Trophoblast cell (in vitro differentiated cells and primary cell): ENCODE data around the gene MTIF3.

Source experiments
- DNase-seq, 2 donors: peaks; one replicate each; pipeline ENCODE4 v3.0.0-alpha.2; 2016
- H2AFZ ChIP-seq: 2 replicates; pipeline ENCODE4 v1.6.1; 2013; ENCODE audit warnings: low read length, moderate library complexity, mild to moderate bottlenecking; ENCODE audit not compliant: insufficient read depth, poor library complexity
- H2AK5ac ChIP-seq: 2 replicates; pipeline ENCODE4 v1.6.1; 2013; ENCODE audit warnings: mild to moderate bottlenecking, low read length
- H2BK120ac ChIP-seq: 2 replicates; pipeline ENCODE4 v1.6.1; 2013; ENCODE audit warnings: low read length, mild to moderate bottlenecking, moderate library complexity; ENCODE audit not compliant: insufficient read depth, poor library complexity
- H2BK12ac ChIP-seq: 2 replicates; pipeline ENCODE4 v1.6.1; 2013; ENCODE audit warnings: mild to moderate bottlenecking, low read length, moderate library complexity
- H2BK5ac ChIP-seq: 2 replicates; pipeline ENCODE4 v1.6.1; 2013; ENCODE audit warnings: low read length, low read depth, moderate library complexity, mild to moderate bottlenecking; ENCODE audit not compliant: poor library complexity
- H3K14ac ChIP-seq: 2 replicates; pipeline ENCODE4 v1.6.1; 2013; ENCODE audit warnings: mild to moderate bottlenecking, low read length
- H3K18ac ChIP-seq: 2 replicates; pipeline ENCODE4 v1.6.1; 2013; ENCODE audit warnings: mild to moderate bottlenecking, low read length
- H3K23ac ChIP-seq: 2 replicates; pipeline ENCODE4 v1.6.1; 2013; ENCODE audit warnings: low read length
- H3K27ac ChIP-seq: 2 replicates; pipeline ENCODE4 v1.5.1; 2013; ENCODE audit warnings: low read depth, mild to moderate bottlenecking, inconsistent platforms, low read length, moderate library complexity
- H3K27me3 ChIP-seq: 2 replicates; pipeline ENCODE4 v1.6.1; 2013; ENCODE audit warnings: inconsistent platforms, mild to moderate bottlenecking, low read length, moderate library complexity; ENCODE audit not compliant: insufficient read depth
- H3K36me3 ChIP-seq, 2 experiments: 1 replicate in 1 of 2; 2 replicates in 1 of 2; pipeline ENCODE4 v1.6.1; 2013; ENCODE audit warnings: low read length in 2 of 2, mild to moderate bottlenecking in 2 of 2, moderate library complexity in 1 of 2; ENCODE audit not compliant: insufficient read depth in 2 of 2, control insufficient read depth in 1 of 2
- H3K4ac ChIP-seq: 2 replicates; pipeline ENCODE4 v1.6.1; 2013; ENCODE audit warnings: low read depth, mild to moderate bottlenecking, low read length, moderate library complexity
- H3K4me1 ChIP-seq, 2 experiments: 1 replicate in 1 of 2; 2 replicates in 1 of 2; pipeline ENCODE4 v1.6.1; 2013; ENCODE audit warnings: low read length in 2 of 2, mild to moderate bottlenecking in 2 of 2, moderate library complexity in 1 of 2; ENCODE audit not compliant: insufficient read depth in 2 of 2, control insufficient read depth in 1 of 2
- H3K4me2 ChIP-seq: 2 replicates; pipeline ENCODE4 v1.6.1; 2013; ENCODE audit warnings: inconsistent platforms, mild to moderate bottlenecking, low read length, moderate library complexity
- H3K4me3 ChIP-seq: 2 replicates; pipeline ENCODE4 v1.5.1; 2013; ENCODE audit warnings: mild to moderate bottlenecking, low read depth, low read length, inconsistent platforms
- H3K79me1 ChIP-seq: one replicate; pipeline ENCODE4 v1.6.1; 2013; ENCODE audit warnings: low read length
- H3K79me2 ChIP-seq: 2 replicates; pipeline ENCODE4 v1.6.1; 2013; ENCODE audit warnings: low read length, mild to moderate bottlenecking; ENCODE audit not compliant: control insufficient read depth, insufficient read depth, poor library complexity
- H3K9ac ChIP-seq: 2 replicates; pipeline ENCODE4 v1.6.1; 2013; ENCODE audit warnings: mild to moderate bottlenecking, low read length
- H3K9me3 ChIP-seq: 2 replicates; pipeline ENCODE4 v1.6.1; 2013; ENCODE audit warnings: low read depth, mild to moderate bottlenecking, control low read depth, inconsistent platforms, low read length; ENCODE audit not compliant: insufficient read depth
- H4K12ac ChIP-seq: 2 replicates; pipeline ENCODE4 v1.6.1; 2013; ENCODE audit warnings: low read depth, mild to moderate bottlenecking, low read length, moderate library complexity
- H4K8ac ChIP-seq: 2 replicates; pipeline ENCODE4 v1.6.1; 2013; ENCODE audit warnings: low read depth, mild to moderate bottlenecking, low read length, moderate library complexity
- H4K91ac ChIP-seq: one replicate; pipeline ENCODE4 v1.6.1; 2013; ENCODE audit warnings: low read depth, mild to moderate bottlenecking, low read length, moderate library complexity
- WGBS: extraction: QIAGEN DNeasy Blood & Tissue Kit; methylation state at CpG from one replicate; pipeline ENCODE4 v1.1.7; 2013; ENCODE audit warnings: missing lambda C conversion rate; ENCODE audit not compliant: insufficient read length, insufficient coverage; ENCODE audit errors: extremely low coverage; 5-methylcytosine and 5-hydroxymethylcytosine counted together

The MTIF3 gene

DNA sequence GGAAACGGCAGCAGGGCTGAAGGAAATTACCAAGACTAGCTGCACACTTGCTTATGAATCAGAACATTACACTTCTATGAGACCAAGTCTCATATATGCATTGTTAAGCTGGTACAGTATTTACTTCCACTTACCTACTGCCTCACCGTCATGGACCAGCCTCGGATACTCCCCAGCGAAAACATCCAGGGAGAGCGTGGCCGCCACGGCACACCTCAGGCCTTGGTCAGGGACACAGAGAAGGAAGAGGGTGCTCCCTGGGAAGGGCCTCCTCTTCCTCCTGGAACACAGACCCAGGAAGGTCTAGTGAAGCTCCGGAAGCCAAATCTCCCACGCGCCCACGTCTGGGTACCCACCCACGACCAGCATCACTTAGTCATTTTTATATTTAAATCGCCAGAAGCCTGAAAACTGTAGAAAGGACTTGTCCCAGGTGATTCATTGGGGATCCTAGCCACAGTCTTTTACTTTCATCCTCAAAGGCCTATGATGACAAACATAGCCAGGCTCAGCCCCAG lies 24.4 kb upstream of the MTIF3 start:
- H2BK12ac ChIP-seq, result no peak overlapping the region
- H3K18ac ChIP-seq, result no peak overlapping the region
- H3K4ac ChIP-seq, result no peak overlapping the region
- no peaks in the 10 kb centered on the region for H3K36me3 ChIP-seq
- H3K9me3 ChIP-seq, result no peaks in the 10 kb centered on the region
- no peak overlapping the region for H2AFZ ChIP-seq
- H2BK5ac ChIP-seq, result no peak overlapping the region
- no CpG with 5 or more reads among the region's 13 CpGs for WGBS
- H4K8ac ChIP-seq, result no peak overlapping the region
- no peak overlapping the region for H2AK5ac ChIP-seq
- no peaks in the 10 kb centered on the region for H3K4me1 ChIP-seq
- H3K27ac ChIP-seq, result no peak overlapping the region
- no peaks in the 10 kb centered on the region for H3K79me2 ChIP-seq
- H3K4me3 ChIP-seq, result no peak overlapping the region
- no peak overlapping the region for H2BK120ac ChIP-seq
- H4K12ac ChIP-seq, result no peak overlapping the region
- no peak overlapping the region for H3K4me2 ChIP-seq
- H3K79me1 ChIP-seq, result no peaks in the 10 kb centered on the region
- no peak for DNase-seq
- H3K27me3 ChIP-seq, result no peaks in the 10 kb centered on the region
- H3K9ac ChIP-seq, result no peak overlapping the region
- no peak overlapping the region for H3K23ac ChIP-seq
- H3K14ac ChIP-seq, result no peak overlapping the region
- no peak overlapping the region for H4K91ac ChIP-seq

DNA sequence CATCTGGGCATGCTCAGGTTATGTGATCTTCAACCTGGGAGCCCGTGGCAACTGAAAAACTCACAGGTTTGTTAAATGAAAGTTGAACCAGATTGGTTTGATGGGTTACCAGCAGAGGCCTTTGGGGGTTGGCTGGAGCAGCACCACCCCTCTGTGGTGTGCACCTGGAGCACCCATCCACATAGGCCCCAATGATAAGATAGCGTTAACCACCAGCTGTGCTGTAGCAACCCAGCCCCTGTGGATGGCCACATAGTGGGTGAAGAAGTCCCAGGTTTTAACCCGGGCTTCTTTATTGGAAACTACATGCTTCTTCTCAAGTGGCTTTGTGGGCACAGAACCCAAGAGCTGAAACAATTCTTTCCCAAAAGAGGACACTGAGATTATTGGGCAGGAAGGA lies 22.6 kb upstream of the MTIF3 start:
- H4K12ac ChIP-seq, result no peak overlapping the region
- H2AFZ ChIP-seq, result no peak overlapping the region
- no peak overlapping the region for H3K4me2 ChIP-seq
- H4K8ac ChIP-seq, result no peak overlapping the region
- H2BK5ac ChIP-seq, result no peak overlapping the region
- no peak overlapping the region for H2BK120ac ChIP-seq
- H4K91ac ChIP-seq, result no peak overlapping the region
- H3K4ac ChIP-seq, result no peak overlapping the region
- no peak overlapping the region for H3K9ac ChIP-seq
- H3K18ac ChIP-seq, result no peak overlapping the region
- no peak overlapping the region for H3K23ac ChIP-seq
- no peak overlapping the region for H3K14ac ChIP-seq
- WGBS, result no CpG with 5 or more reads among the region's 3 CpGs
- H3K79me2 ChIP-seq, result no peaks in the 10 kb centered on the region
- H2BK12ac ChIP-seq, result no peak overlapping the region
- DNase-seq, result no peak
- no peak overlapping the region for H3K4me3 ChIP-seq
- no peaks in the 10 kb centered on the region for H3K9me3 ChIP-seq
- no peaks in the 10 kb centered on the region for H3K79me1 ChIP-seq
- no peaks in the 10 kb centered on the region for H3K4me1 ChIP-seq
- no peaks in the 10 kb centered on the region for H3K27me3 ChIP-seq
- H3K36me3 ChIP-seq, result no peaks in the 10 kb centered on the region
- H3K27ac ChIP-seq, result no peak overlapping the region
- H2AK5ac ChIP-seq, result no peak overlapping the region

DNA sequence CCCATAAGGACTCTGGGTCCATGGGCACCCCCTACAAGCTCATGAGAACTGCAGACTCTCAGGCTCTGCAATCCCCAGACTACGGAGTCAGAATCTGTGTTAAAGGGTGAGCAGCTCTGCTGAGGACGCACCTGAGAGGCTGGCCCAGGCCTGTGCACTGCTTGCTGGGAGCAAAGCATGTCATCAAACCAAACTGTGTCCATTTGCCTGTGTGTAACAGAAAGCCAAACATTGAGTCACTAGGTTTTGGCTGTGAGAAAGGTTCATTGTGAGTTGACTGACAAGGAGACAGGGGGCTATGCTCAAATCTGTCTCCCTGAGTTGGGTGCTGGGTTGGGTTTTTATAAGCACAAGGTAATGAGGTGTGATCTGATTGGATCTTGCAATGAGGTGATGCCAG lies 22.1 kb upstream of the MTIF3 start:
- no peak overlapping the region for H4K91ac ChIP-seq
- H4K8ac ChIP-seq, result no peak overlapping the region
- no peak overlapping the region for H3K18ac ChIP-seq
- H3K23ac ChIP-seq, result no peak overlapping the region
- H3K27me3 ChIP-seq, result no peaks in the 10 kb centered on the region
- no peak overlapping the region for H3K4ac ChIP-seq
- H3K4me3 ChIP-seq, result no peak overlapping the region
- H3K9ac ChIP-seq, result no peak overlapping the region
- H2AK5ac ChIP-seq, result no peak overlapping the region
- no peak overlapping the region for H3K27ac ChIP-seq
- H3K14ac ChIP-seq, result no peak overlapping the region
- no peaks in the 10 kb centered on the region for H3K79me1 ChIP-seq
- no peaks in the 10 kb centered on the region for H3K36me3 ChIP-seq
- WGBS, result no CpG with 5 or more reads among the region's 2 CpGs
- H2BK5ac ChIP-seq, result no peak overlapping the region
- H4K12ac ChIP-seq, result no peak overlapping the region
- no peak overlapping the region for H2BK120ac ChIP-seq
- no peaks in the 10 kb centered on the region for H3K4me1 ChIP-seq
- DNase-seq, result no peak
- H3K4me2 ChIP-seq, result no peak overlapping the region
- no peak overlapping the region for H2BK12ac ChIP-seq
- no peaks in the 10 kb centered on the region for H3K9me3 ChIP-seq
- H2AFZ ChIP-seq, result no peak overlapping the region
- H3K79me2 ChIP-seq, result no peaks in the 10 kb centered on the region

DNA sequence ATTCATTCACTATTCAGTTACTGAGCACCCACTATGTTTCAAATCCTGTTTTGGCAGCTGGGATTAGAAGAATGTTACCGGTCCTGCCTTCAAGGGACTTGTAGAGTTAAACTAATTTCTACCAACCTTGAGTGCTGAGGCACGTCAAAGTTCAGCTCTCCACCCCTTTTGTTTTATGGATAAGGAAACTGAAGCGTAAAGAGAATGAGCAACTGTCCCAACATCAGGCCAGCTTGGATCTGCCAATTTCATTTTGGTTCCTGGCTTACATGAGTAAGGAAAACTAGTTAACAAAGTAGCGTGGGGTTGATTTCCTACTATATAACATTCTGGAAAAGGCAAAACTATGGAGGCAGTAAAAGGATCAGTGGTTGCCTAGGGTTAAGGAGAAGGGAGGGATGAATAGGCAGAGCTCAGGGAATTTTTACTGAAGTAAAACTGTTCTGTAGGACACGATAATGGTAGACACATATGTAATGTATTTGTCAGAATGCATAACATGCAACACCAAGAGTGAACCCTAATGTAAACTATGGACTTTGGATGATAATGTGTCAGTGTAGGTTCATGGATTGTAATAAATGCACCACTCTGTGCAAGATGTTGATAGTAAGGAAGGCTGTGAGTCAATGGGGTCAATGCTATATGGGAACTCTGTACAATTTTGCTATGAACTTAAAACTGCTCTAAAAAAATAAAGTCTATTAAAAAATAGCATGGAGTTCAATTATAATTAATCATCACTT lies 19.9 kb upstream of the MTIF3 start:
- Histone ChIP-seq H3K14ac (no peak overlapping the region), H3K9me3 (no peaks in the 10 kb centered on the region), H3K18ac (no peak overlapping the region), H3K79me1 (no peaks in the 10 kb centered on the region), H2BK120ac (no peak overlapping the region), H3K4ac (no peak overlapping the region), H3K79me2 (no peaks in the 10 kb centered on the region), H3K9ac (no peak overlapping the region), H4K8ac (no peak overlapping the region), H3K36me3 (no peaks in the 10 kb centered on the region), H3K27ac (no peak overlapping the region), H3K23ac (no peak overlapping the region), H2BK12ac (no peak overlapping the region), H2AK5ac (no peak overlapping the region), H2BK5ac (no peak overlapping the region), H2AFZ (no peak overlapping the region), H4K91ac (no peak overlapping the region), H3K27me3 (no peaks in the 10 kb centered on the region), H4K12ac (no peak overlapping the region), H3K4me3 (no peak overlapping the region), H3K4me1 (no peaks in the 10 kb centered on the region), H3K4me2 (no peak overlapping the region)
- no peak for DNase-seq
- WGBS, result no CpG with 5 or more reads among the region's 5 CpGs
